Stimulated activated CD8-positive, alpha-beta memory T cell treated with anti-CD3 and anti-CD28 coated beads, Interleukin-15, amount 100 ng/mL, for 1 hour (primary cell): ENCODE measurements around the gene ZNF606.

ENCODE experiments used
- DNase-seq: peaks from one replicate; pipeline ENCODE4 v3.0.0-alpha.2; 2020; ENCODE audit warnings: low read depth

Gene ZNF606

GRCh38 chr19:58002384-58003173, at the start of gene ZNF606:
TSS of gene ZNF606 (minus strand) at chr19:58002820. CDS start at chr19:58001319, 1,501 bp downstream.
- DNase-seq, result peak; percentile 65

GRCh38 chr19:58052256-58052655, 49.6 kb upstream of the ZNF606 start:
- DNase-seq, result no peak

- DNase-seq, result no peak
These were observed 45.1 kb upstream of the ZNF606 start for GRCh38 chr19:58047672-58048071.

GRCh38 chr19:58046856-58047255, 44.2 kb upstream of the ZNF606 start:
- no peak for DNase-seq

- no peak for DNase-seq
These were observed 42.9 kb upstream of the ZNF606 start for GRCh38 chr19:58045411-58046050.

- no peak for DNase-seq
These were observed 42.3 kb upstream of the ZNF606 start for GRCh38 chr19:58044886-58045285.

- DNase-seq, result no peak
These were observed 41.8 kb upstream of the ZNF606 start for GRCh38 chr19:58044391-58044790.

GRCh38 chr19:58042495-58043340, 40.1 kb upstream of the ZNF606 start:
- no peak for DNase-seq

GRCh38 chr19:58040751-58041525, 38.3 kb upstream of the ZNF606 start:
- no peak for DNase-seq

GRCh38 chr19:58038688-58039204, 36.1 kb upstream of the ZNF606 start:
- no peak for DNase-seq

- DNase-seq, result no peak
These were observed 35.5 kb upstream of the ZNF606 start for GRCh38 chr19:58037927-58038687.

GRCh38 chr19:58035863-58036262, 33.2 kb upstream of the ZNF606 start:
- DNase-seq, result no peak

- DNase-seq, result no peak
These were observed 31.8 kb upstream of the ZNF606 start for GRCh38 chr19:58034477-58034793.

- DNase-seq, result no peak
These were observed 31.3 kb upstream of the ZNF606 start, which contains the start of gene ZSCAN1 for GRCh38 chr19:58033741-58034476. TSS of gene ZSCAN1 (plus strand) at chr19:58034025. CDS start at chr19:58037837, 3,812 bp downstream.

GRCh38 chr19:58024661-58025060, 22.0 kb upstream of the ZNF606 start:
- no peak for DNase-seq

- DNase-seq, result no peak
These were observed 19.7 kb upstream of the ZNF606 start for GRCh38 chr19:58022283-58022660.

- no peak for DNase-seq
These were observed 19.1 kb upstream of the ZNF606 start for GRCh38 chr19:58021541-58022282.

GRCh38 chr19:58020129-58020528, 17.5 kb upstream of the ZNF606 start:
- no peak for DNase-seq

GRCh38 chr19:58014141-58014540, 11.5 kb upstream of the ZNF606 start:
- DNase-seq, result no peak

GRCh38 chr19:58010507-58010906, 7.9 kb upstream of the ZNF606 start:
- no peak for DNase-seq
